ENCODE results near the gene TMEM266. TPM values are rescaled to one million over a fixed set of nuclear protein-coding genes. Genes with fewer than 3 reads are reported as not detected.

TMEM266 gene
- total and polyA plus RNA-seq, 8 donors = 0.35 to 2.8 (median 1.3) TPM; not detected in 4

DNA sequence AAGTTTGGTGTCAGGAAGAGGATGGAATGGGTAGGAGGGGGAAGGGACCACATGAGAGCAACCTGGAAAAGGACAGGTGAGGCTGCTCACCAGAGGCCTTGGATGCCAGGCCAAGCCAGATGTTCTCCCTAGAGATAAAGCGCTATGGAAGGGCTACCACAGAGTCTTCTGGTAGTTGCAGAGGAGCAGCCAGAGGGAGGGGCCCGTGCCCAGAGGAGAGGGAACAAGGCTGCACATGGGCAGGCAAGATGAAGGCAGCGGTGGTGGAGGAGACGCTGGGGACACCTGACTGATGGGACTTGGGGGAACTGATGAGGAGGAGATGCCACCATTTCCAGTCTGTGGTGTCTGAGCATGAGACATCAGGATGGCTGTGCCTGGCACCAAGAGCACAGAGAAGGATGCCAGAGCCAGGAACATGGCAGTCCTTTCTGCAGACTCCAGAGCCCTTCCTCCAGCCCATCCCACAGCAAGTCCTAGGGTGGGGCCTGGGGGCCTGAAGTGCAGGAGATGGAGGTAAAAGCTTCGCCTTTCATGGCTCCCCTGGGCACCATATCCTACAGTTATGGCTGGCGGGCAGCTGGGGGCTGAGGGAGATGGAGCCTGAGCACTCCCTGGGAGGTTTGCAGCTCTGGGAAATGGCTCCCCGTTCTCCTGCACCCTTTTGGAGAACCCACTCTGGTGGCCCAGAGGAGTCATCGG, 148.4 kb downstream of the TMEM266 start:
- Histone ChIP-seq H3K27me3 (no peaks in the 10 kb centered on the region), H3K27ac (no peak overlapping the region), H3K4me3 (no peak overlapping the region), H3K36me3 (peaks cover 15 to 88% (median 72%) of the 10 kb centered on the region in 4 donors), H3K9me3 (no peaks in the 10 kb centered on the region), H3K4me1 (peaks cover 0 to 6% (median 5%) of the 10 kb centered on the region in 4 donors)
- intact Hi-C loops (cut with DNase I; ENCODE audit: low total_unique reads) = no loop called here
- TF ChIP-seq POLR2A (IDR thresholded peaks at IDR 0.05) (no peak), EP300 (IDR thresholded peaks at IDR 0.05) (no peak), POLR2AphosphoS5 (IDR thresholded peaks at IDR 0.05) (no peak)
- TF ChIP-seq, protein P1, sequence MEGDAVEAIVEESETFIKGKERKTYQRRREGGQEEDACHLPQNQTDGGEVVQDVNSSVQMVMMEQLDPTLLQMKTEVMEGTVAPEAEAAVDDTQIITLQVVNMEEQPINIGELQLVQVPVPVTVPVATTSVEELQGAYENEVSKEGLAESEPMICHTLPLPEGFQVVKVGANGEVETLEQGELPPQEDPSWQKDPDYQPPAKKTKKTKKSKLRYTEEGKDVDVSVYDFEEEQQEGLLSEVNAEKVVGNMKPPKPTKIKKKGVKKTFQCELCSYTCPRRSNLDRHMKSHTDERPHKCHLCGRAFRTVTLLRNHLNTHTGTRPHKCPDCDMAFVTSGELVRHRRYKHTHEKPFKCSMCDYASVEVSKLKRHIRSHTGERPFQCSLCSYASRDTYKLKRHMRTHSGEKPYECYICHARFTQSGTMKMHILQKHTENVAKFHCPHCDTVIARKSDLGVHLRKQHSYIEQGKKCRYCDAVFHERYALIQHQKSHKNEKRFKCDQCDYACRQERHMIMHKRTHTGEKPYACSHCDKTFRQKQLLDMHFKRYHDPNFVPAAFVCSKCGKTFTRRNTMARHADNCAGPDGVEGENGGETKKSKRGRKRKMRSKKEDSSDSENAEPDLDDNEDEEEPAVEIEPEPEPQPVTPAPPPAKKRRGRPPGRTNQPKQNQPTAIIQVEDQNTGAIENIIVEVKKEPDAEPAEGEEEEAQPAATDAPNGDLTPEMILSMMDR (IDR thresholded peaks at IDR 0.05) = no peak
- 93 to 98% (median 96%) methylated on average over 7 to 8 of the region's 8 CpGs for WGBS, 5 donors
- peak in 1 of 2 donors; percentile 20 for DNase-seq

DNA sequence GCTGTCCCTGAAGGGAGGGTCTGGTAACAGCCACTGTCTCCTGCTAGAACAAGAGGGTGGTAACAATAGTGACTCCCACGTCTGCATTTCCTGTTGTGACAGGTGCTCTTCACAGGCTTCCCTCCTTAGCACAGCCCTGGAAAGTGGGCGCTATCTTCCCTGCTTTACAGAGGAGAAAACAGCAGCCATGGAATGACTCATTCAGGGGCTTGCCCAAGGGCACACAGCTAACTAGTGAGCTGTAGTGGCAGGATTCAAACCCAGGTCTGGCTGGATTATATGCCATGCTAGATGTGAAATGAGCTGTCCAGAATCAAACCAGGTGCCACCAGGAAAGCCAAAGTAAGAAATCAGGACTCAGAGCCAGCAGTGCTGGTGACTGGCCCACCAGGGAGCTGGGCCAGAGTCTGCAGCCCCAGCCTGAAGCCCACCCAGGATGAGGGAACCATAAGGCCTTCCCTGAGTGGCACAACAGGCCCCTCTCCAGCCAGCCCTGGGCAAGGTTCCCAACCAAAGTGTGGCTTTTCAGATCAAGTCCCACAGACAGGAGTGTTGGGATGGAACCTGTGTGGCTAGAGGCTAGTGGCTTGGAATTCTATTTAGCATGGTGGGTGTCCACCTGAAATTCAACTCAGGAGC, 149.1 kb downstream of the TMEM266 start:
- Histone ChIP-seq H3K27ac (no peak overlapping the region), H3K27me3 (no peaks in the 10 kb centered on the region), H3K36me3 (peaks cover 22 to 88% (median 76%) of the 10 kb centered on the region in 4 donors), H3K4me3 (no peak overlapping the region), H3K9me3 (no peaks in the 10 kb centered on the region), H3K4me1 (peaks cover 0 to 6% (median 5%) of the 10 kb centered on the region in 4 donors)
- no peak for TF ChIP-seq POLR2AphosphoS5 (IDR thresholded peaks at IDR 0.05)
- TF ChIP-seq, protein P1 (IDR thresholded peaks at IDR 0.05) = no peak
- no peak for TF ChIP-seq POLR2A (IDR thresholded peaks at IDR 0.05)
- TF ChIP-seq EP300 (IDR thresholded peaks at IDR 0.05) = no peak
- peak in 1 of 2 donors; percentile 17 for DNase-seq
- 67 to 89% (median 84%) methylated on average over 2 of the region's 2 CpGs for WGBS, 5 donors
- intact Hi-C loops (cut with DNase I; ENCODE audit: low total_unique reads) = no loop called here

DNA sequence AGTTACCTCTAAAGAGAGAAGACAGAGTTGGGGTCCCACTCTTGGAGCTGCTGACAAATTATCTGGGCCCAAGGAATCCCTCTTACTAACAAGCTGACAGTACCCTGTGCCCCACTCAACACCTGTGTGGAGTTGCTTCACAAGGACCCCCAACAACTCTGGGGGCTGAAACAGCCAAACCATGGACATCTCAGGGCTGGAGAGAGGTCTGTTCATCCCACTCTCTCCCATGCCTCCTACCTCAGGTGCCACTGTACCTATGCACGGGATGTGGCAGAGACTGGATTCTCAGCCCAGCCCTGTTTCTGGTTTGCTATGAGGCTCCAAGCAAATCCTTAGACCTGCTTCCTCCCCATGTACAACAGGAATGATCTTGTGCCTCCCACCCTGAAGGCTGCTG, 149.7 kb downstream of the TMEM266 start:
- H3K36me3 ChIP-seq = peaks cover 28 to 88% (median 78%) of the 10 kb centered on the region in 4 donors
- TF ChIP-seq, protein P1 (IDR thresholded peaks at IDR 0.05) = no peak
- no peak for TF ChIP-seq EP300 (IDR thresholded peaks at IDR 0.05)
- H3K27ac ChIP-seq = no peak overlapping the region
- intact Hi-C loops (cut with DNase I; ENCODE audit: low total_unique reads) = no loop called here
- no peak for DNase-seq
- H3K4me3 ChIP-seq = no peak overlapping the region
- peaks cover 0 to 6% (median 5%) of the 10 kb centered on the region in 4 donors for H3K4me1 ChIP-seq
- H3K27me3 ChIP-seq = no peaks in the 10 kb centered on the region
- H3K9me3 ChIP-seq = no peaks in the 10 kb centered on the region
- 90 to 100% (median 100%) methylated on average over 1 of the region's 1 CpG for WGBS, 5 donors

DNA sequence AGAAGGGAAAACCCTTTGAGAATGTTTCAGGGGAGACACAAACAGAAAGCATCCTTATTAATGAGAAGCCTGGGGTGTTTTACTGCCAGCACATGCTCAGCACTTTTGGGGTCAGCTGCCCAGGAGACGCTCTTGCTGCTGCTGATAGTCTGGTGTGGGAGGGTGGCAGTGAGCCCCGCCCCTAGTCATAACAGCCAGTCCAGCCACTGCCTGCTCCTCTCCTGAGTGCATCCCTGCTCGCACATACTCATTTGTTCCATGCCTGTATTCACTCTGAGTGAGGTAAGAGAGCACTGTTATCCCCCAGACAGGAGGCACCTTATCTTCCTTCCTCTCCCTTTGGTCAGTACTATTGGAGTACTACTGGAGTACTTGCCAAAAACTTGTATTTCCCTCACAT, 150.2 kb downstream of the TMEM266 start:
- WGBS, 5 donors = 89 to 97% (median 96%) methylated on average over 3 of the region's 3 CpGs
- TF ChIP-seq POLR2AphosphoS5 (IDR thresholded peaks at IDR 0.05) (no peak), POLR2A (IDR thresholded peaks at IDR 0.05) (no peak), EP300 (IDR thresholded peaks at IDR 0.05) (no peak)
- TF ChIP-seq, protein P1 (IDR thresholded peaks at IDR 0.05) = no peak
- Histone ChIP-seq H3K27me3 (no peaks in the 10 kb centered on the region), H3K9me3 (no peaks in the 10 kb centered on the region), H3K4me1 (peaks cover 0 to 6% (median 5%) of the 10 kb centered on the region in 4 donors), H3K36me3 (peaks cover 32 to 88% (median 80%) of the 10 kb centered on the region in 4 donors), H3K4me3 (no peak overlapping the region), H3K27ac (no peak overlapping the region)
- intact Hi-C loops (cut with DNase I; ENCODE audit: low total_unique reads) = no loop called here
- peak; percentile 17 to 41 for DNase-seq

All from stomach (tissue), 9 donors.